NCI-H82 treated with DMSO at 0.1 percent for 48 hours (cell line): ENCODE measurements around the gene ABCC1.

ENCODE experiments used
- DNase-seq: peaks from one replicate; lab custom pipeline; 2025; ENCODE audit not compliant: unreplicated experiment; lab: John Stamatoyannopoulos, UW

ABCC1 gene

DNA sequence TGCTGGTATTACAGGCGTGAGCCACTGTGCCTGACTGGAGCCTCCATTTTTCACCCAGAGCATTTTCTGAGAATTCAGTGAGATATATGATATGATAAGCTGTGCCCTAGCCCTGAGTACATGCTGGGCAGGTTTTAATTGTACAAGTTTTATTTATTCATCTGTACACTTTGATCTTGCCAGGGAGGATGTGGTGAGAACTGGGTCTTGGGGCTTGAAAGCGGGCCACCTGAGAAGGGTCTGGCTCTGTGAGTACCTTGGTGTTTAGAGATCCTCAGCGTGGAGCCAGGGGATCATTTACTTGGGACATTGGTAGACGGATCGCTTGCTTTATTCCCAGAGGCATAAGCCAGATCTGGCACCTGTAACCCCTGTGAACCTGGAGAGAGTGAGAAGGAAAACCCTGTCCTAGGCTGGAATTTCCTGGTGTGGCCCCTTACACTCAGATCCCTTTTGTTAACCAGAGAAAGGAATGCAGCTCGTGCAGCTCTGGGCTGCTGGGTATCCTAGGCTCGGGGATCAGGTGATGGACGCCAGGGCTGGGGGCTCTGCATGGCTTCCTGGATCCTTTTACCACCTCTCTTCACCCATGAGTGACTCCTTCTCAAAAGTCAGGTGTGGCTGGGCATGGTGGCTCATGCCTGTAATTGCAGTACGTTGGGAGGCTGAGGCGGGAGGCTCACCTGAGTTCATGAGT is 91.9 kb downstream of the ABCC1 start:
- DNase-seq, result no peak

DNA sequence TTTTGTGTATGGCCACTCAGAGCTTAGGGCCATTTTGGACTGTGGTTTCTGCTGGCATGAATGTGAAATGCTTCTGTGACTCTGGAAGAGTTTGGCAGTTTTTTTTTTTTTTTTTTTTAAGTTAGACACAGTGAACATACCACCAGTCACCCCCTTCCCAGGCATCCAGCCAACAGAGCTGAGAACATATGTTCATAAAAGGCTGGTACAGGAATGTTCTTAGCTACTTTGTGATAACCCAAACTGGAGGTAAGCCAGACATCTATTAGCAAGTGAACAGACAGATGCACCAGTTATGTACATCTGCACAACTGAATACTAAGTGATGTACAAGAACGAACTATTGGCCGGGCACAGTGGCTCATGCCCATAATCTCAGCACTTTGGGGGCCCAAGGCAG is 92.7 kb downstream of the ABCC1 start:
- no peak for DNase-seq

DNA sequence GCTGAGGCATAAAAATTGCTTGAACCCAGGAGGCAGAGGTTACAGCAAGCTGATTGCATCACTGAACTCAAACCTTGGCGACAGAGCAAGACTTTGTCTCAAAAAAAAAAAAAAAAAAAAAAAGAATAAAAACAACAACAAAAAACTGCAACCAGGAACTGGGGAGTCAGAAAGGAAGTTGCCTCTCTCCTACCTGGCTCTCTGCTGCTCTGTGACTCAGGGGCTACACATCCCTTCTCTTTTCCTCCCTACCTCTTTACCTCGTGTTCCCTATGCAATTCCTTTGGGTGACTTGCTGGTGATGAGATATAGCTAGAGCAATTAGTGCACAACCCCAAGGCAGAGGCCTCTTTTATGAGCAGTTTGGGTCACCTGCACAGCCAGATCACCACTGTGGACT is 95.9 kb downstream of the ABCC1 start:
- DNase-seq, result no peak

DNA sequence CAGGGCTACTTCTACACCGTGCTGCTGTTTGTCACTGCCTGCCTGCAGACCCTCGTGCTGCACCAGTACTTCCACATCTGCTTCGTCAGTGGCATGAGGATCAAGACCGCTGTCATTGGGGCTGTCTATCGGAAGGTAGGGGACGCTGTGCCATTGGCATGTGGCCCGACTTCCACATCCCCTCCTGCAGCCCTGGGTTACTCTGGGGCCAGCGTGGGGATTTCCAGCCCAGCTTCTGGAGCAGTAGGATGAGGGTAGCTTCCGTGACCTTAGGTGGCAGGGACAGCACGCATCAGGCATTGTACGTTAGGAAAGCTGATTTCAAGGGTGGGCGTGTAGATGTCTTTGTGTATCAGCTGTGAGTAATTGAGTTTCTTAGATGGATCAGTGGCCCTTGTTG is 96.5 kb downstream of the ABCC1 start:
- DNase-seq, result no peak

DNA sequence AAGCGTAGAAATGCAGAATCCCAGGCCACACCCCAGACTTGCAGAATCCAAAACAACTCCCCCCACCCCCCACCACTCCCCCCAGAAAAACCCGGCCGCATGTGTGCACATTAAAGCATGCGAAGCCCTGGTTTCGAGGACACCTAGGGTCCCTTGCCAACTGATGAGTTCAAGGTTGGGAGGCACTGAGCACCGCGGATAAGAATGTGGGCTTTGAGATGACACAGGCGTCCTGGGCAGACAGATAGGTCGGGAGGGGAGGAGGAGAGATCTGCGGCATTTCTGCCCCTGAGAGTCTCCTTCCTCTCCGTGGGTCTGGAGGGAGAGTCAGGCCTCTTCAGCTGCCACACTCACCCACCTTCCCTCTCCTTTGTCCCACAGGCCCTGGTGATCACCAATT is 98.3 kb downstream of the ABCC1 start:
- DNase-seq, result no peak

DNA sequence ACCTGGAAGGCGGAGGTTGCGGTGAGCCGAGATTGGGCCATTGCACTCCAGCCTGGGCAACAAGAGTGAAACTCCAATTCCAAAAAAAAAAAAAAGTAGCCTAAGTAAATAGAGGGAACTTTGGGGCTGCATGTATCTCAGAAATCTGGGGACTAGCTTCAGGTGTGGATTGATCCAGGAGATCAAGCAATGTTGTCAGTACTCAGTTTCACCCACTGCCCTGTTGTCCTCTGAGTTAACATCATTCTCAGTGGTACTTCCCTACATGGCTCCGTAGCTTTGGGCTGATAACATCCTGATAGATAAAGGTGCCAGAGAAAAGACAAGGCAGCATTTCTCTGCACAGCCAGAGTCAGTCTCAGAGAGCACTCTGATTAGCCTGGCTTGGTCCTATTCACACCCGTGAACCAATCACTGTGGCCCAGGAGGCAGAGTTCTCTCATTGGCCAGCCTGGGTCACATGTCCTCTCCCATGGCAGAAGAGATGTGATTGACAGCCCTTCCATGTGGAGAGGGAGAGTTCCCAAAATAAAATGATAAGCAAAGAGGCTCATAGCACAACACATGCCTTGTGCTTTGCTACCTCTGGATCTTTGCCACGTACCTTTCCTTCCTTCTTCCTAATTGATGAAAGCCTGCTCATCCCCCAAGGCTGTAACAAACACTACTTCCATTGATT is 99.6 kb downstream of the ABCC1 start:
- no peak for DNase-seq

DNA sequence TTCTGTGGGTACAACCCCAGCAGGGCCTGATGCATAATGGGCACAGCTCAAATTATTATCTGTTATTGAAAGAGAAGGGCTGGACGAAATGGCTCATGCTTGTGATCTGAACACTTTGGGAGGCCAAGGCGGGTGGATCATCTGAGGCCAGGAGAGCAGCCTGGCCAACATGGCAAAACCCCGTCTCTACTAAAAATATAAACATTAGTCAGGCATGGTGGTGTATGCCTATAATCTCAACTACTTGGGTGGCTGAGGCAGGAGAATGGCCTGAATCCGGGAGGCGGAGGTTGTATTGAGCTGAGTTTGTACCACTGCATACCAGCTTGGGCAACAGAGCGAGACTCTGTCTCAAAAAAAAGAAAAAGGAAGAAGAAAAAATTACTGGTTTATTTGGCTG is 100.7 kb downstream of the ABCC1 start:
- DNase-seq, result no peak

DNA sequence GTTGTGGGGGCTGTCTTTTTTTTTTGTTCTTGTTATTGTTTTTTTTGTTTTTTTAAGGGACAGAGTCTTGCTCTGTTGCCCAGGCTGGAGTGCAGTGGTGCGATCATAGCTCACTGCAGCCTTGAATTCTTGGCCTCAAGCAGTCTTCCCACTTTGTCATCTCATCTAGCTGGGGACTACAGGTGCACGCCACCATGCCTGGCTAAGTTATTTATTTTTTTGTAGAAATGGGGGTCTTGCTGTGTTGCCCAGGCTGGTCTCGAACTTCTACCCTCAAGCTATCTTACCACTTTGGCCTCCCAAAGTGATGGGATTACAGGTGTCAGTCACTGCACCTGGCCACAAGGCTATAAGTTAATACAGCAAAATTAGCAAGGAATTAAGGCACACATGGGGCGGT is 101.7 kb downstream of the ABCC1 start:
- no peak for DNase-seq

DNA sequence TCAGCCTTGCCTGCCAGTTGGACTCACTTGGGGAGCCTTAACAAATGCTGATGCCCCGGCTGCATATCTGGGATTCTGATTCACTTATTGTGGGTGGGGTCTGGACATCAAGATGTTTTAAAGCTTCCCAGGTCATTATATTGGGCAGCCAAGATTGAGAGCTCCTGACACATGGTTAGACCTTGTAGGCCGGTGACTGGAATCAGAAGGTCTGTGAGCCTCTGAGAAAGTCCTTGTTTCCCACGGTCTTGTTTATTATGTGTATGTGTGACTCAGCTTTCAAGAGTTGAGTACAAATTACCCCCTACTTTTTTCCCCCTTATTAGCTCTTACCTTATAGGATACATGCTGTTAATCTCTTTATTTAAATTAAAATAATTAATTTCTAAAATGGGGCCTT is 103.5 kb downstream of the ABCC1 start:
- no peak for DNase-seq

DNA sequence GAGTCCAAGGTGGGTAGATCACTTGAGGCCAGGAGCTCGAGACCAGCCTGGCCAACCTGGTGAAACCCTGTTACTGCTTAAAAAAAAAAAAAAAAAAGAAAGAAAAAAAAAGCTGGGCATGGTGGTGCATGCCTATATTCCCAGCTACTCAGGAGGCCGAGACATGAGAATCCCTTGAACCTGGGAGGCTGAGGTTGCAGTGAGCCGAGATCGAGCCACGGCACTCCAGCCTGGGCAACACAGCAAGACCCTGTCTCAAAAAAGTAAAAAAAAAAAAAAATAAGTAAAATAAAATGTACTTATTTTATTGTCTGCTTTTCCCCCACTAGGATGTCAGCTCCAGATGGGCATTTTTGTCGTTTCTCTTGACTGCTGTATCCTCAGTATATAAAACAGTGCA is 107.7 kb downstream of the ABCC1 start:
- no peak for DNase-seq

DNA sequence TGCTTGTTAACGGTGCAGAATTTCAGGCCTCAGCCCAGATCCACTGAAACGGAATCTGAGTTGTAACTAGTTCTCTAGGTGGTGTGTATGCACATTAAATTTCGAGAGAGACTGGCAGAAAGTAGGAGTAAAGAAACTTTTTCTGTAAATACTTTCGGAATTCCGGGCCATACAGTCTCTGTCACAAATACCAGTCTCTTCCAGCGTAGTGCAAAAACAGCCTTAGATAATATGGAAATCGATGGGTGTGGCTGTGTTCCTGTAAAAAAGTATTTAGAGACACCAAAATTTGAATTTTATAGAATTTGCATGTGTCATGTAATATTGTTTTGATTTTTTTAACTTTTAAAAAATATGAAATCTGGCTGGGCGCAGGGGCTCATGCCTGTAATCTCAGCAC is 109.7 kb downstream of the ABCC1 start:
- DNase-seq, result no peak

DNA sequence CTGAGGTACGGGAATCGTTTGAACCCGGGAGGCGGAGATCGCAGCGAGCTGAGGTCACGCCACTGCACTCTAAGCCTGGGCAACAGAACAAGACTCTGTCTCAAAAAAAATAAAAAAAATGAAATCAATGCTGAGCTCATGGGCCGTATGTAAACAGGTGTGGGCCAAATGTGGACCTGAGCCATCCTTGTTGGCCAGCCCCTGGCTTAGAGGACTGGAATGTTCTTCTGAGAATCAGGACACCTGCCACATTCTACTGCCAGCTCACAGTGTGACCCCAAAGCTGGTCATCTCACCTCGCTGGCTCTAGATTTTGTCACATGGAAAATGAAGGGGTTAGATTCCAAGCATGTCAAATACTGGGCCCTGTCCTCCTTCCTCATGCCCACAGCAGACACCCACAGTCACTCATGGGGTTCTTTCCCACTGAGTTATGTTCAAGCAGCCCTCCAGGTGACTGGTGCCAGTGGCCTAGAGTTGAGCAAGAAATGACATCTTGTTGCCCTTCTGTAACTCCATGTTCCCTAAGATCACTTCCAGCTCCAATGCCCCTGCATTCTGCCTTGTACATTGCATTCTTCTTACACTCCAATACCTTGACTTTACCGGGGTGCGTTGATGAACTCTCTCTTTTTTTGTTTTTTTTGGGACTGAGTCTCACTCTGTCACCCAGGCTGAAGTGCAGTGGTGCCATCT is 110.6 kb downstream of the ABCC1 start:
- no peak for DNase-seq

DNA sequence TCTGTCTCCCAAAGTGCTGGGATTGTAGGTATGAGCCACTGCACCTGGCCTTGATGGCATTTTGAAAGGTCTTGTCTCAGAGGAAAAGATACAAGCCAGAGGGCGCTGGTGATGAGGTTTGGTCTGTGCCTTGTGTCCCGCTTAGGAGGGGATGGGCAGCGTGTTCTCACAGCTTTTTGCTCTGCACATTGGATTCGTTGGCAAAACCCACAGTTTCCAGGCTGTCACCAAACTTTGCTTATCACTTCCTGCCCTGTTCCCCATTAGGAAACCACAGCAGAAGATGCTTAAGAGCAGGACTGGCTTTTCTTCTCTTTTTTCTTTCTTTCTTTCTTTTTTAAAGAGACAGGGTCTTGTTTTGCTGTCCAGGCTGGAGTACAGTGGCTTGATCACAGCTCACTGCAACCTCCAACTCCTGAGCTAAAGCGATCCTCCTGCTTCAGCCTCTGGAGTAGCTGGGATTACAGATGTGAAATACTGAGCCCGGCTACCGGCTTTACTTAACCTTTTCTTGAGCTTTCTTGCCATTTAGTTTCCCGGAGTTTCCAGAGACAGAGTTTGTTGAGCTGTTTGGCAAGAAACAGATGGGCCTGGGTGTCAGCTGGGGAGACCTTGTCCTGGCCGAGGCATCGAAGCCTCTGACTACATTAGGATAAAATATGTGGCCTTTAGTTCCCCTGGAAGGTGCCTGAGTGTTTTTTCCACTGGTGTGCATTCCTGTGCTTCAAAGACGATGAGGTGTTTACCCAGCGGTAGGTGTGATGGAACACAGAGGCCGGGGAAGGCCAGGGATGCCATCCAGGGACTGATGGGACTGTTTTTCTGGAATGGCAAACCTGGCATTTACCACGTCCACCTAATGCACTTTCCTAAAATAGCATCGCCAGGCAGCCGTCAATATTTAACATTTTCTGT is 112.9 kb downstream of the ABCC1 start:
- no peak for DNase-seq

DNA sequence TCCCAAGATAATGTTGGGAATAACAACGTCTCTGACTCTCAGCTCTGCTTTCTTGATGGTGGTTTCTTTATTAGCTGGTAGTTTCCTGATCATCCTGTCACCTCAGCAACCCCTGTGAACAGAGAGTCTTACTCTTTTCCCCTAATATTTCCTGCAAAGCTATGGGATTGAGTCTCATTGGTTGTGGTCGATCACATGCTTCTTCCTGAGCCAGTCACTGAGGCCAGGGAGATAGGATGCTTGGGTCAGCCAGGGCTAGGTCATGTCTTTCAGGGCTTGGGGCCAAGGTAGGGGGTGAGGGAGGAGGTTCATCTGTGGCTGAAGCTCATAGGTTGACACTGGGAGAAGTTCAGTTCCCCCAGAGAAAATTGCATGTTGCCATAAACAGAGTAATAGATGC is 114.3 kb downstream of the ABCC1 start:
- DNase-seq, result no peak

DNA sequence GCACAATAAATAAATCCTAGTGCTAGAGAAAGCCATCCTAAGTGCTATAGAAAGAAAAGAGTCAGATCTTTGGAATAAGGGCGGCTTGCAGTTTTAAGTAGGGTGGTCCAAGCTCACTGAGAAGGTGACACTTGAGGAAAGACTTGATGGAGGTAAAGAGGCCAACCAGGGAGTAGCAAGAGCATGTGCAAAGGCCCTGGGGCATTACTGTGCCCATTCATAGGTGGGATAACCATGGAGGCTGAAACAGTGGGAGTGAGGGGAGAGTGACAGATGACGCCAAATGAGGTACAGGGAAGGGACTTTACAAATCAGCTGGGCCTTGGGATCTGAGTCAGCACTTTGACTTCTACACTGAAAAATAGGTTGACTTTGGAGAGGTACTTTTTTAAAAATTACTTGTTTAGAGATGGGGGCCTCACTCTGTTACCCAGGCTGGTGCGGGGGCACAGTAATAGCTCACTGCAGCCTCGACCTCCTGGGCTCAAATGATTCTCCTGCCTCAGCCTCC is 115.5 kb downstream of the ABCC1 start:
- no peak for DNase-seq

DNA sequence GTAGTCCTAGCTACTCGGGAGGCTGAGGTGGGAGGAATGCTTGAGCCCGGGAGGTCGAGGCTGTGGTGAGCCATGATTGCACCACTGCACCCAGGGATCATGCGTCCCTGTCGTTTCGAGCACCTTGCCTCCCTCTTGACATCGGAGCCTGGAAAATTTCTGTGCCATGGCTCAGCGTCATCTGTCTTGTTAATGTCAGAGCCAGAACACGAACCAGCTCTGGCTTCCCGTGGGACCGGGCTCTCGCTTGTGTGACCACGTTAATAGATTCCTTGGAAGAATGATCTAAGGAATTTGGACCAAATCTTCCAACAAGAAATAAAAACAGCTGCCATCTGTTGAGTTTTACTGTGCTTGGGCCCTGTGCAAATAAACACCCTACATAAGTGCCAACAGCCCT is 117.7 kb downstream of the ABCC1 start:
- no peak for DNase-seq

DNA sequence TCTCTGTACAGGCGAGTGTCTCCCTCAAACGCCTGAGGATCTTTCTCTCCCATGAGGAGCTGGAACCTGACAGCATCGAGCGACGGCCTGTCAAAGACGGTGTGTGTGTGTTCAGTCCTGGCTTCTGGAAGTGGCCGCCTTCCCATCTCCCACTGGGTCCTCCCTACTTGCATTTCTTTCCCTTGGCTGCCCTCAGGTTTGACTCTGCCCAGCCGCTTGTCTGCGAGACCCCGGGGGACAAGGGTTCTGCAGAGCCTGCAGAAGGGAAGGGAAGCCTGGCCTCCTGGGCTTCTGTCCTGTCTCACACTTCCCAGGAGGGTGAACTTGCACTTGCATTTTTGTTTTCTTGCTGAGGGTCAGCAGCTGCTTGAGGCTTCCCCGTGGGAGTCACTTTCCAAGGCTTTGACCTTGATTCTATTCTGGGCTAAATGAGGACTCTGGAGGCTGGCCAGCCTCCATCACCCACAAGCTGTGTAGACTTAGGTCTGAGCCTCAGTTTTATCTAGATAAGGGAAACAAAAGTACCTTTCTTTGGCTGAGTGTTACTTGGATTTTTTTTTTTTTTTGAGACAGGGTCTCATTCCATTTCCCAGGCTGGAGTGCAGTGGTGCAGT is 122.3 kb downstream of the ABCC1 start:
- no peak for DNase-seq

DNA sequence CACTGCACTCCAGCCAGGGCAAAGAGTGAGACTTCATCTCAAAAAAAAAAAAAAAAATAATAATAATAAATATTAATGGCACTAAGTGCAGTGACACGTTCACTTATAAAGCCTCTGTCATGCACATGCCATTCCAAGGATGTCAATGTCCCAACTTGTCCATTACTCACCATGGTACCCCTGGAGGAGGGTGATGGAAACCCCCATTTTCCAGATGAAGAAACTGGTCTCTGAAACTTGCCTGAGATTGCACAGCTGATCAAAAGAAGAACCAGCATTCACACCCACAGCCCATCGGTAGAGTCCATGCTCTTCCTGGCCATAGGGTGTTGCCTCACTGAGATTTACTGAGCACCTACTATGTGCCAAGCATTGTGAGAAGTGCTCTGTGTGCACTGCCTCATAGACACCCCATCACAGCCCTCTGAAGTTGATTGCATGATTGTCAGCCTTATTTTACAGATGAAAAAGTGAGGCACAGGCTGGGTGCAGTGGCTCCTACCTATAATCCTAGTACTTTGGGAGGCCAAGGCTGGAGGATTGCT is 123.7 kb downstream of the ABCC1 start:
- no peak for DNase-seq

DNA sequence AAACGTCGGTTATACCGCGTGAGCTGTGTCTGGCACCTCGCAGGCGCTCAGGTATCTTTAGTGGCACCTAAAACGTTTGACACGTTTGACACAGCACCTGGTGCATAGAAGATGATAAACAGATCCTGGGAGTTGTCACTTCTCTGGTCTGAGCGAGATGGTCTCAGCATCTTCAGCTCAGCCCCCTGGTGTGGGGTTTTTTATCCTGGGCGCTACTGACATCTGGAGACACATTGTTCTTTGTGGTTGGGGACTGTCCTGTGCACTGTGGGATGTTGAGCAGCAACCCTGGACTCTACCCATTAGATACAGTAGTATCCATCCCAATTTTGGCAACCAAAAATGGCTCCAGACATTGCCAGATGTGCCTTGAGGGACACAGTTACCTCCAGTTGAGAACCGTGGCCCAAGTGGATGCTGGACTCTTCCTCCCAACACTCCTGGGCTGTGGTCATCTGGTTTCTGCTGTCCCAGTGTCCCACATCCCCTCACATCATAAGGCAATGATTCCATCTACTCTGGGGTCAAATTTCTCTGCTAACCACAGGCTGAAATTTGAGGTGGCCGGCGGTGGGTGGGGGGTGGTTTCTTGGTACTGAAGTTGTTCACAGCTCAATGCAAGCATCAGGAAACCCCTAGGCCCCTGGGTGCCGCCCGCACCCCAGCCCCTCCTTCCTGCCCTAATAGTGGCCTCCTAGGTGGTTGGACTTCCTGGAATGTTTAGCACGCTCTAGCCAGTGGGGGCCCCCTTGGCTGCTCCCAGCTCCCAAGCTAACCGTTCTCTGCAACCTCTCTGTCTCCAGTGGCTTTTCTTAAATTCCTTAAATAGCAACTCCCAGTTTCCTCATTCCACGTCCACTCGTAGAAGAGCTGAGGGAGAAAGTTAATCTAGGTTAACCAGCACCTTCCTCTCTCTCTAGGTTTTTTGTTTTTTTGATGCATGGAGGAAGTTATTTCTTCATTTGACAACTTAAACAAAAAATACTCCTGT is 124.8 kb downstream of the ABCC1 start:
- DNase-seq, result no peak
